Activated T-helper 2 cell treated with anti-CD3 and anti-CD28 coated beads, Interferon-gamma antibody, Interleukin-2, Interleukin-4, amounts not matched to agents 10 μg/mL and 5 μg/mL and 100 μg/mL, durations not matched to agents 14 hours and 24 hours and 36 hours (primary cell): ENCODE results near the gene STRN3. TPM values are rescaled to one million over a fixed set of nuclear protein-coding genes. Genes with fewer than 3 reads are reported as not detected.

Source experiments
- DNase-seq: peaks from one replicate; pipeline ENCODE4 v3.0.0; 2021; ENCODE audit warnings: low spot score
- H3K27ac Mint-ChIP-seq: one replicate; pipeline ENCODE4 v1.8.0; 2021; ENCODE audit warnings: mixed read lengths
- H3K27me3 Mint-ChIP-seq: one replicate; pipeline ENCODE4 v1.8.0; 2021; ENCODE audit warnings: low read depth, mixed read lengths
- H3K36me3 Mint-ChIP-seq: one replicate; pipeline ENCODE4 v1.8.0; 2021; ENCODE audit warnings: low read depth, mixed read lengths
- H3K4me1 Mint-ChIP-seq: one replicate; pipeline ENCODE4 v1.8.0; 2021; ENCODE audit warnings: low read depth, mixed read lengths
- H3K4me3 Mint-ChIP-seq: one replicate; pipeline ENCODE4 v1.8.0; 2021; ENCODE audit warnings: low read depth, mild to moderate bottlenecking, moderate library complexity, mixed read lengths
- H3K9me3 Mint-ChIP-seq: one replicate; pipeline ENCODE4 v1.8.0; 2021; ENCODE audit warnings: mixed read lengths
- intact Hi-C: fragments of 100-400 bp; cut with micrococcal nuclease; formaldehyde crosslinking; loops from one replicate; pipeline ENCODE4 v1.15.1; 2023
- total RNA-seq: library from RNA; stranded (reverse); gene quantifications from 2 replicates; pipeline ENCODE4 v1.2.3, GENCODE V29; 2022

The STRN3 gene
- total RNA-seq, 1 donor from 2014 or later: 26.2 TPM

GRCh38 chr14:30848449-30849240 lies 177.5 kb downstream of the STRN3 start:
- Mint-ChIP-seq H3K4me1 (peaks cover 2% of the 10 kb centered on the region), H3K27me3 (peaks cover 21% of the 10 kb centered on the region), H3K9me3 (no peaks in the 10 kb centered on the region), H3K36me3 (no peaks in the 10 kb centered on the region), H3K4me3 (no peak overlapping the region), H3K27ac (no peak overlapping the region)
- intact Hi-C loops: no loop called here
- no peak for DNase-seq

Other genes with a start within 250 kb of the STRN3 start
- 1.7 and 1.9 TPM in 2 replicates for gene COCH, start 151.8 kb downstream of the STRN3 start, total RNA-seq
- gene AP4S1, start 730 bp downstream of the STRN3 start, total RNA-seq: 7.0 and 8.8 TPM in 2 replicates
- gene HECTD1, start 181.4 kb upstream of the STRN3 start, total RNA-seq: 109 and 114 TPM in 2 replicates